ENCODE data around the gene CLK2. TPM values are rescaled to one million over a fixed set of nuclear protein-coding genes. Genes with fewer than 3 reads are reported as not detected.

CLK2 gene
- total and polyA plus RNA-seq, 9 of the 15 experiments (the other 6 are each of a cell fraction or from before 2014, with no cell fraction given), result 13.5 to 81.4 (median 39.6) TPM

- TF ChIP-seq AFF4 (CRISPR knock-in tag; IDR thresholded peaks at IDR 0.05), result 0 out of 2 replicates have a peak, but pooled peaks have one; percentile 22
- no peak for TF ChIP-seq SREBF1 (IDR thresholded peaks at IDR 0.05; ENCODE audit: borderline replicate concordance, low read depth, low read length)
- TF ChIP-seq CSDE1 (IDR thresholded peaks at IDR 0.05), result 0 out of 4 replicates have a peak, but pooled peaks of 1 of the 2 experiments have one; percentile 47
- TF ChIP-seq, protein P1, sequence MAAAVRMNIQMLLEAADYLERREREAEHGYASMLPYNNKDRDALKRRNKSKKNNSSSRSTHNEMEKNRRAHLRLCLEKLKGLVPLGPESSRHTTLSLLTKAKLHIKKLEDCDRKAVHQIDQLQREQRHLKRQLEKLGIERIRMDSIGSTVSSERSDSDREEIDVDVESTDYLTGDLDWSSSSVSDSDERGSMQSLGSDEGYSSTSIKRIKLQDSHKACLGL (CRISPR knock-in tag; IDR thresholded peaks at IDR 0.05; ENCODE audit: borderline replicate concordance, poor library complexity, severe bottlenecking), result no peak
- TF ChIP-seq CUX1 (CRISPR knock-in tag; IDR thresholded peaks at IDR 0.05), result no peak
- no peak for TF ChIP-seq MCM7 (IDR thresholded peaks at IDR 0.05)
- TF ChIP-seq DMBX1 (CRISPR knock-in tag; IDR thresholded peaks at IDR 0.05; ENCODE audit: borderline replicate concordance), result peak; percentile 51; the same call in 1 of the 2 replicates
- TF ChIP-seq NFATC3 (IDR thresholded peaks at IDR 0.05), result no peak
- 0 out of 2 replicates have a peak, but pooled peaks have one; percentile 6 for TF ChIP-seq RB1 (IDR thresholded peaks at IDR 0.05; ENCODE audit: low read depth)
- no peak for TF ChIP-seq PHF21A (IDR thresholded peaks at IDR 0.05; ENCODE audit: borderline replicate concordance, low read depth)
- peak; percentile 16 for TF ChIP-seq RBBP5 (IDR thresholded peaks at IDR 0.05; ENCODE audit: borderline replicate concordance, insufficient read depth, low read length, poor library complexity, severe bottlenecking)
- TF ChIP-seq ARID1B (IDR thresholded peaks at IDR 0.05), result 0 out of 2 replicates have a peak, but pooled peaks have one; percentile 39
- no peak for TF ChIP-seq NR2C1 (IDR thresholded peaks at IDR 0.05)
- TF ChIP-seq NR2C1 (tag; IDR thresholded peaks at IDR 0.05), result 0 out of 2 replicates have a peak, but pooled peaks have one; percentile 19
- TF ChIP-seq ATF2 (CRISPR knock-in tag; IDR thresholded peaks at IDR 0.05), result no peak
These were observed 46.4 kb downstream of the CLK2 start (continued) for GRCh38 chr1:155226910-155227260.
